ENCODE data around the gene UROC1. TPM values are rescaled to one million over a fixed set of nuclear protein-coding genes. Genes with fewer than 3 reads are reported as not detected.

UROC1 gene
- total RNA-seq, 2 donors from 2014 or later, result not detected

DNA sequence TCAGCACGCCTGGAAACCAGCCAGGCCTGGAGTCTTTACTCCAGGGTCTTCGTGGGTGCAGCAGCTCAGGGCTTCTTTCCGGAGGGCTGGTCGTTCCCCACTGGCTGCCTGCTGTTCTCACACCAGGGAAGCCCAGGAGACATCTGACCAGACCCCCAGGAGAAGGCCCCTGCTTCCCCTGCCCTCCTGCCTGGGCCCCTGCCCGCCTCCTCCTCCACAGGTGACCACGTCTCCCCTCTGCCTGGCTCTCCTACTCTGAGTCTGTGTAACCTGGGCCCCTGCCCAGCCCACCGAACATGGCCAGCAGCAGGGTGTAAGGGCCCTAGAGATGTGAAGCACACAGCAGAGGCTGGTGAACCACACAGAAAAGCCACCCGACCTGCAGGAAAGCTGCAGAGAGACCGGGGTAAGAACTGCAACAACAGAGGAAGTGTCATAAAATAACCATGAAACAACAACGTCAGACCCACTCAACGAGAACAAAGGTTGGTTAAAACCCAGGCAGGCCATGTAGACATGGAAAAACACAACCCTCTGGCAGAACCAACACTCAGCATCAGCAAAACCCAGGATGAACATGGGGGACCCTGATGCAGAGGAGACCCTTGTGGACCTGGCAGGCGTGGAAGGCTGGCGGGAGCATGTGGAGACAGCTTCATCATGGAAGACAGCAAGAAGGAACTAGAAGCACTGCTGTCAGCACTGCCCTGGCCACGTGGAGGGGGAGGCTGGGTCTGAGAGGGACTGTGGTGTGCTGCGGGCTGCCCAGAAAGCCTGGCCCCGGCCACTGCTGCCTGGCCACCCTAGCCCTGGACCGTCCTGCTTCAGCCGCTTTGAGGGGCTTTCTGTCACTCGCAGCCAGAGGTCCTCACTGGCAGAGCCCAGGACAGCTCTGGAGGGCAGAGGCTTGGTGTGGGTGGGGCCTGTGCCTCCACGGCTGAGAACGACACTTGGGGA lies 20.4 kb downstream of the UROC1 start:
- no peak overlapping the region for H3K27ac ChIP-seq
- H3K4me1 ChIP-seq, result no peaks in the 10 kb centered on the region
- H3K9me3 ChIP-seq, result no peaks in the 10 kb centered on the region
- no peak for ATAC-seq
- H3K36me3 ChIP-seq (replicated peaks in 1 of 2; ENCODE audit: insufficient read depth in 1 of 2, low read depth in 2 of 2), result no peaks in the 10 kb centered on the region
- WGBS, 2 donors, result 64 to 75% methylated on average over 12 to 20 of the region's 21 CpGs
- H3K4me3 ChIP-seq, result no peak overlapping the region
- TF ChIP-seq, protein P1, sequence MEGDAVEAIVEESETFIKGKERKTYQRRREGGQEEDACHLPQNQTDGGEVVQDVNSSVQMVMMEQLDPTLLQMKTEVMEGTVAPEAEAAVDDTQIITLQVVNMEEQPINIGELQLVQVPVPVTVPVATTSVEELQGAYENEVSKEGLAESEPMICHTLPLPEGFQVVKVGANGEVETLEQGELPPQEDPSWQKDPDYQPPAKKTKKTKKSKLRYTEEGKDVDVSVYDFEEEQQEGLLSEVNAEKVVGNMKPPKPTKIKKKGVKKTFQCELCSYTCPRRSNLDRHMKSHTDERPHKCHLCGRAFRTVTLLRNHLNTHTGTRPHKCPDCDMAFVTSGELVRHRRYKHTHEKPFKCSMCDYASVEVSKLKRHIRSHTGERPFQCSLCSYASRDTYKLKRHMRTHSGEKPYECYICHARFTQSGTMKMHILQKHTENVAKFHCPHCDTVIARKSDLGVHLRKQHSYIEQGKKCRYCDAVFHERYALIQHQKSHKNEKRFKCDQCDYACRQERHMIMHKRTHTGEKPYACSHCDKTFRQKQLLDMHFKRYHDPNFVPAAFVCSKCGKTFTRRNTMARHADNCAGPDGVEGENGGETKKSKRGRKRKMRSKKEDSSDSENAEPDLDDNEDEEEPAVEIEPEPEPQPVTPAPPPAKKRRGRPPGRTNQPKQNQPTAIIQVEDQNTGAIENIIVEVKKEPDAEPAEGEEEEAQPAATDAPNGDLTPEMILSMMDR (IDR thresholded peaks at IDR 0.05), result no peak
- no peak for TF ChIP-seq POLR2A (IDR thresholded peaks at IDR 0.05)
- DNase-seq, result no peak
- intact Hi-C loops (cut with DNase I), result no loop called here
- no peaks in the 10 kb centered on the region for H3K27me3 ChIP-seq

DNA sequence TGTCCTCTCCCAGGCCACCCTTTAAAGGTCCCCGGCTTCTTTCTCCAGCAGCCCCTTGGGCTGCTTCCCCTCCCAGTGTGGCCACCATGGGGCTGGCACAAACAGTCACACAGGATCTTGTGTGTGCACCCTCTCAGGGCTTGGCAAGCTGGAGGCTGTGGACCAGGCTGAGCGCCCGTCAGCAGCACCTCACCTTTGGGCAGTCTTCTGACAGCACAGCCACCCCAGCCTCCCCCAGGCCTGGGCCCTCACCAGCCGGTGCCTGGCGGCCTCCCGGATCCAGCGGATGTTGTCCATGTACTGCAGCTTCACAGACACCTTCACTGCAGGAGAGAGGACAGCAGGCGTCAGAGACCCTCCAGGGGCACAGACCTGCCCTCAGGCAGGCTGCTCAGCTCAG lies 21.8 kb downstream of the UROC1 start:
- Histone ChIP-seq H3K27me3 (no peaks in the 10 kb centered on the region), H3K36me3 (replicated peaks in 1 of 2; ENCODE audit: insufficient read depth in 1 of 2, low read depth in 2 of 2) (no peaks in the 10 kb centered on the region), H3K4me3 (no peak overlapping the region), H3K4me1 (no peaks in the 10 kb centered on the region), H3K27ac (no peak overlapping the region), H3K9me3 (no peaks in the 10 kb centered on the region)
- intact Hi-C loops (cut with DNase I), result no loop called here
- DNase-seq (no peak), ATAC-seq (no peak)
- TF ChIP-seq, protein P1 (IDR thresholded peaks at IDR 0.05), result no peak
- TF ChIP-seq POLR2A (IDR thresholded peaks at IDR 0.05), result no peak
- 89 to 92% methylated on average over 7 to 8 of the region's 8 CpGs for WGBS, 2 donors

DNA sequence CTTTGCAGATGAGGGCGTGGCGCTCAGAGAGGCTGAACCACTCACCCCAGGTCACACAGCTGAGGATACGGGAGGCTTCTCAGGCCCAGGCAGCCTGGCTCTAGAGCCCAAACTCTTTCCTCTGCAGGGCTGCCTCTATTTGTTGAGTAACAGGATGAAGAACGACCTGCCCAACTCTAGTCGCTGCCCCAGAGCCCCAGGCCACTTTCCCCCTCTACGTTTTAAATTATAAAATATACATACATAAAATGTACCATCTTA lies 22.7 kb downstream of the UROC1 start:
- ATAC-seq, result no peak
- no peak for TF ChIP-seq POLR2A (IDR thresholded peaks at IDR 0.05)
- TF ChIP-seq, protein P1 (IDR thresholded peaks at IDR 0.05), result no peak
- no peaks in the 10 kb centered on the region for H3K9me3 ChIP-seq
- WGBS, 2 donors, result 61 to 65% methylated on average over 4 to 6 of the region's 6 CpGs
- H3K4me1 ChIP-seq, result no peaks in the 10 kb centered on the region
- no peak for DNase-seq
- H3K36me3 ChIP-seq (replicated peaks in 1 of 2; ENCODE audit: insufficient read depth in 1 of 2, low read depth in 2 of 2), result no peaks in the 10 kb centered on the region
- H3K27ac ChIP-seq, result no peak overlapping the region
- H3K4me3 ChIP-seq, result no peak overlapping the region
- intact Hi-C loops (cut with DNase I), result no loop called here
- no peaks in the 10 kb centered on the region for H3K27me3 ChIP-seq

DNA sequence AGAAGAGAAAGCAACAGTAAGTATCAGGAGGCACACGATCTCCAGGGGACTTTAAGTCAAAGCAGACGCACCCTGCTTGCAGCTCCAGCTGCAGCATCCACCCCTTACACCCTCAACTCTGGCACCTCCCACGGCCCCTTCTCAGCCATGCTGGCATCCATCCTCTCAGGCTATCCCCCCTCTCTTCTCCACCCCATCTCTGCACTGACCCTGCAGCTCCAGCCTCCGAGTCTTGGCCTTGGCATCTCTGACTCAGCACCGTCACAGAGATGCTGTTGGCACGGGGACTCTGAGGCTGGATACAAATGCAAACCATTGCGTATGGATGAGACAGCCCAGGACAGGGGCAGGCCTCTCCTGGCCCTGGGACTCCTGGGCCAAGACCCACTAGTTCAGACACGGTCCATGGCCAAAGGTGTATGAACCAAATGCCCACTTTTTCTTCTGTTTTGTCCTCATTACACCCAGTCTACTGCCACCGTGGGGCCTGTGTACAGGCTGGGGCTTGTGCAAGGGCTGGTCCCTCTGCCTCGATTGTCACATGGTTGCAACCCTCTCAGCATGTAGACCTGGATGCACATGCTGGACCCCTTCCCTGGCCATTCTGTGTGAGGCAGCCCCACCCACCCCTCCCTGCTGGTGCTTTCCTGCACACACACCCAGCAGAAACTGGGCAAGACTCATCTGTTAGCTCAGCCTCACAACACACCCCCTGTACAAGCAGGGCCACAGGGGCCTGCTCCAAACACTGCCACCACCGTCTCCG lies 23.2 kb downstream of the UROC1 start:
- intact Hi-C loops (cut with DNase I), result no loop called here
- 64 to 69% methylated on average over 10 to 12 of the region's 12 CpGs for WGBS, 2 donors
- Histone ChIP-seq H3K27ac (no peak overlapping the region), H3K9me3 (no peaks in the 10 kb centered on the region), H3K27me3 (no peaks in the 10 kb centered on the region), H3K4me3 (no peak overlapping the region), H3K36me3 (replicated peaks in 1 of 2; ENCODE audit: insufficient read depth in 1 of 2, low read depth in 2 of 2) (no peaks in the 10 kb centered on the region), H3K4me1 (no peaks in the 10 kb centered on the region)
- ATAC-seq (no peak), DNase-seq (no peak)
- TF ChIP-seq POLR2A (IDR thresholded peaks at IDR 0.05), result no peak
- TF ChIP-seq, protein P1 (IDR thresholded peaks at IDR 0.05), result no peak

Measured in body of pancreas (tissue), 4 donors.